GM19468 (cell line): Measurements from ENCODE around the gene SLC9B2.

ENCODE experiments used
- ATAC-seq: cut with Tn5 transposase; IDR thresholded peaks from one replicate; pipeline ENCODE4 v1.9.1; 2021; ENCODE audit warnings: mild to moderate bottlenecking, moderate library complexity, moderate number of reproducible peaks; ENCODE audit not compliant: unreplicated experiment; ENCODE audit errors: extremely low read depth

SLC9B2 gene

DNA sequence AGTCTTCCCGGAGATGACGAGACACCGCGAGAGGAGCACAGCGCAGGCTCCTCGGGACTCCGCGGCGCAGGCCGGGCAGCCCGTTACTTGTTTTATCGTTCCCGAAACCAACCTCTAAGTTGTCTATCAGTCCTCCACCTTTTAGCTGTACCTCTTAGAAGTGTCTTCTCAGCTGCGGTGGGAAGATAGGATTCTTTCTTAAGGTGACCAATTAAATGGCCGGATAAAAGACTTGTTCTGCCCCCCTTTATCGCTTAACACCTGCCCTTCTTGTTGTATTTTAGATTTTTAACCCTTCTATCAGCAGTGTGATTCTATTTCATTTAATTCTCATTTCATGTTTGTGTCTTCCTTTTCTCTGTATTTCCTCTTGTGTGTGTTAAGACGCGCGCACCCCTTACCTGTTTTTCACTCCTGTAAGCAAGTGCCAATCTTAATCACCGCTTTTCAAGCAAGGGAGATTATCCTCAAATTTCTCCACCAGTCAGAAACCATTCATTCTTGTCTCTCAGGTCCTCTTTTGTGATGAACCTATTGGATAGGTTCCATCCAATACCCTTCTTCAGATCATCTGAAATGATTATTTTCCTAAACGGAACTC, at the start of gene SLC9B2:
Gene SLC9B2 (minus strand): TSS at position 15 of the 601 bp plus-strand sequence. CDS start 9,211 bp downstream, outside the sequence.
- ATAC-seq, result peak; percentile 14

GRCh38 chr4:103126126-103126525, 49.6 kb upstream of the SLC9B2 start:
- no peak for ATAC-seq

DNA sequence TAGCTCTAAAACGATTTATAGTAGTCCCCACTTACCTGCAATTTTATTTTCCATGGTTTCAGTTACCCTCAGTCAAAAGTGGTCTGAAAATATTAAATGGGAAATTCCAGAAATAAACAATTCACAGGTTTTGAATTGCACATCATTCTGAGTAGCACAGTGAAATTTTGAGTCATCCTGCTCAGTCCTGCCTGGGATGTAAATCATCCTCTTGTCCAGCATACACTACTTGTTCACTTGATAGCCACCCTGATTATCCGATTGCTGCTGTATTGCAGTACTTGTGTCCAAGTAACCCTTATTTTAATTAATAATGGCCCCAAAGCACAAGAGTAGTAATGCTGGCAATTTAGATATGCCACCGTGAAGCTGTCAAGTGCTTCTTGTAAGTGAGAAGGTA, 46.6 kb upstream of the SLC9B2 start:
- no peak for ATAC-seq

- ATAC-seq, result no peak
Measured at GRCh38 chr4:103118166-103118565, 41.6 kb upstream of the SLC9B2 start.

DNA sequence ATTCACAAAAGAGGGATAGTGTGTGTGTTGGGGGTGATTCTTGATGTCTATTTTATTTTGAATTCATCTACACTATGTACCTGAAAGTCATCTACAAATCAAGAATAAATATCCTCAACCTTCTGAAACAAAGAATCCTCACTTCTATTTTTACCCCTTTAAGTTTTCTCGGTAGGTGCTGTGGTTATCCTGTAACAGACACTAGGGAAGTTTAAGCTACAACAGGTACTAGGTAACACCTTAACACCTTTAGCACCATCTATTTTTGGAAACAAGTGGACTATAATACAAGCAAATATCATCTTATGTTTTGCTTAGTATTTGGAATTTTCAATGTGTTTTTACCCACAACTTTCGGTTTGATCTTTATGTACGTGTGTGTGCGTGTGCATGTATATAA, 35.0 kb upstream of the SLC9B2 start:
- ATAC-seq, result no peak

DNA sequence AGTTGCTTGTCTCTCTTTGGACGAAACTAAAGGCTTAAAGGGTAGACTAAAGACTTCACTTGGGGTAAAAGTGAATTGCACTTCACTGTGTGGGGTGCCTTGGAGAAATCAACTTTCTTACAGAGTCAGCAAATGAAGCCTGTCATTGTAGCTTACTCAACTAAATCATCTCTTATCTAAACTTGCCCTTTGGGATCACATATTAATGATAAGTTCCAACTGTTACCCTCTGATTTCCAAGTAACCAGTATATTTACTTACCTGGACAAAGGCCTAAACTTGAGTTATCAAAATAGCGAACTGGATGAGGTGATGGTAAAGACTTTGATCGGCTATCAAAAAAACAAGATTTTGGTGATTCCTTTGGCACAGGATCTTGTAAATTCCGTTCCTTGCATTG, 32.0 kb upstream of the SLC9B2 start:
- ATAC-seq, result no peak

DNA sequence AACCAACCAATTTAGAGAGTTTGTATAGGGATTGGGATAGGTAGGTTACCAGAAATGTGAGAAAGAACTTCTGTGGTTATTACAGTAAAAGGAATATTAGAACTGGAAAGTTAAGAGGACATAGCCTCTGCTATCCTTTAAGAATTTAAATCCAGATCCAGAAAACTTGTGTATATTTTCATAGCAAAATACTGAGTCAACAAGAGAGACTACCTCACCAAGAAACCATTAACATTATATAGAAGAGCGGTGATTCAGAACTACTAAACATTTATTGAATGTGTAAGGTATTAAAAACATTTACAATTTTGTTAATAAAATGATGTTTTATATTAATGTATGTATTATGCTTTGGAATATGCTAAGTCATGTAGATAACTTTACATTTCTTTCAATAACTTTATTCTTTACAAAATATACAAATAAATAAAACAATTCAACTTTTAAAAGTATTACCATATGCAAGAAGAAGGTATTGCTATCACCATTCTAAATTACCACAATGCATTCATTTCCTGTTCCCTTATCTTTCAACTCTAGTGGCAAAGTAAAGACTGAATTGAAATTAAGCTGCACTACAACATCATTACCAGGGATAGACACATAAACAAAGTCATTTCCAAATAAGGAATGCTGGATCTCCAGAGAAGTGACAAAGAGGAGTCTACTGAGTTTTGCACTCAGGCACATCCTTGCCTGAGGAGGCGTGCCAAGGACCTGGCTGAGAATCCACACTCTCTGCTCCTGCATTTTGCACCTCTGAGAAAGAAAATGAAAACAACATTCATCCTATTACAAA, 29.2 kb upstream of the SLC9B2 start:
- no peak for ATAC-seq

- no peak for ATAC-seq
Measured at GRCh38 chr4:103104886-103105285, 28.3 kb upstream of the SLC9B2 start.

DNA sequence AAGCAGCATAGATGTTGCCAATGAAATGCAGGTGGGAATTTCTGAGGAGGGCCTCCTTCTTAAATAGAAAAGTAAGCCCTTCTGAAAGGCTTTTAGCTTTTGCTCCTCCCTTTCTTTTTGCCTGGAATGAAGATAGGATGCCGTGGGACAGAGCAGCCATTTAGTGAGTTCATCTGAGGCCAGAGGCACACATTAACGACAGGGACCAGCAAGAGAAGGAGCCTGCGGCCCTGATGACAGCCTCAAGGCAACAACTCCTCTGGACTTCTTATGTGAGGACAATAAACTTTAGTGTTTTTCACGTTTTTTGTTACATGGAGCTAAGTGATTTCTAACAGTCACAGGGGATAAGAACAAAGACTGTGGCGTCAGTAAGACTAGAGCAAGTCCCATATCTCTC, 24.1 kb upstream of the SLC9B2 start:
- ATAC-seq, result no peak

- ATAC-seq, result peak; percentile 91
Measured at GRCh38 chr4:103099691-103100392, 23.3 kb upstream of the SLC9B2 start, which contains the start of gene BDH2. Gene BDH2 (minus strand): TSS chr4:103099834. CDS start chr4:103096254, 3,580 bp downstream.

DNA sequence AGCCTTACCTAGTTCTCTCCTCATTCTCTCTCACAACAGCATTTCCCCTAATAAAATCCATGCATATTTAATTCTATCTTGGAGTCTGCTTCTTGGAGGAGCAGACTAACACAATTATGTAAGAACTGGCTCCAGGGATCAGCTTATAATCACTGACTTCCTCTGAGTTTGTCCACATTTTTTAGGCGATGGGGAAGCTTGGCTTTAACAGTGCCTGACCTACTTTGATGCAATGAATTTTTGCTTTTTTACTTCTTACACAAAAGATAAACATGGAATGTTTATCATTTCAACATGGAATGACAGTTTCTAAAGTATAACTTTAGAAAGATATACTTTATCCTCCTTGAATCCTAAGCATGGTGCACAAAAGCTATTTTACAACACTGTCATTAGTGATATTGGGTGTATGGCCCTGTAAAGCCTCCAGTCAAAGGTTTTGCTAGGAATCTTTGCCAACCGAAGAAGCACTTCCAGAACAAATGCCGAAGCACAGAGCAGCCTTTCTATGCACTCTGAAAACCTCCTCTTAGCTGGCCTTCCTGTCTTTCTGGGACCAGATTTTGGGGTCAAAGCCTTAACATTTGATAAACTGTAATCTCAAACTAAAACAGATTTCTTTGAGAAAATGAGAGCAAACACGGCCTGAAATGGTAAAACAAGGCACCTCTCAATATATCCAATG, 22.3 kb upstream of the SLC9B2 start:
- ATAC-seq, result no peak

- no peak for ATAC-seq
Measured at GRCh38 chr4:103098341-103098740, 21.8 kb upstream of the SLC9B2 start.

GRCh38 chr4:103097112-103097511, 20.6 kb upstream of the SLC9B2 start:
- ATAC-seq, result no peak

DNA sequence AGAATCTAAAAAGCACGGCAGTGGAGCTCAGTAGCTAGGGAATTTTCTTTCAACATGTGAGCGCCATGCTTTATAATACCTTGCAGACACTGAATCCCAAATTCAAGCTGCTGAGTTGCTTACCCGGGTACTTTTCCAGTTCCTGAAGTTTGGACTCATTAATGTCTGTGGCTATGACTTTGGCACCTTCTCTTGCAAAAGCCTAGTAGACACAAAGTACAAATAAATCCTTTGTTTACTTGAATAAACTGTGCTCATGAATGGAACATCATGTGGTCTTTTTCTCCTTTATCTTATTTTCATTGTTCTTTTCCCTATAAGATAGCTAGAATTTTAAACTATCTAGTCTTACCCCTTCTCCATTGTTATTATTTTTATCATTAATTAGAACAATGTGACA, 18.5 kb upstream of the SLC9B2 start:
- ATAC-seq, result no peak

DNA sequence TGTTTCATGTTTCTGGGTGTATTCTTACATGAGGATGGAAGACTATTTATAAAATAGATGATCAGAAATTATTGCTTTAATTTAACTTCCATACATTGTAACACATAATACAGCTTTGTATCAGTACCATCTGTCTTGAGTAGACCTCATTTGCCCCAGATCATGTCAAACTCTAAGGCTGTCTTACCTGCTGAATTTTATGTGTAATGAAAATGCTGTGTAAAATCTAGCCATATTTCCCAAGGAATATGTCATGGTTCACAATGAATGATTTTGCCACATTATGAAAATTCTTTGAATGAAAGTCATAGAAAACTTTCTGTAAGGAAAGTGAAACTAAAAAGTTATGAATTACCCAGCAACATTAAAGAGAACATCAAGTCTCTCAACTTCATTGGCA, 15.7 kb upstream of the SLC9B2 start:
- ATAC-seq, result no peak

DNA sequence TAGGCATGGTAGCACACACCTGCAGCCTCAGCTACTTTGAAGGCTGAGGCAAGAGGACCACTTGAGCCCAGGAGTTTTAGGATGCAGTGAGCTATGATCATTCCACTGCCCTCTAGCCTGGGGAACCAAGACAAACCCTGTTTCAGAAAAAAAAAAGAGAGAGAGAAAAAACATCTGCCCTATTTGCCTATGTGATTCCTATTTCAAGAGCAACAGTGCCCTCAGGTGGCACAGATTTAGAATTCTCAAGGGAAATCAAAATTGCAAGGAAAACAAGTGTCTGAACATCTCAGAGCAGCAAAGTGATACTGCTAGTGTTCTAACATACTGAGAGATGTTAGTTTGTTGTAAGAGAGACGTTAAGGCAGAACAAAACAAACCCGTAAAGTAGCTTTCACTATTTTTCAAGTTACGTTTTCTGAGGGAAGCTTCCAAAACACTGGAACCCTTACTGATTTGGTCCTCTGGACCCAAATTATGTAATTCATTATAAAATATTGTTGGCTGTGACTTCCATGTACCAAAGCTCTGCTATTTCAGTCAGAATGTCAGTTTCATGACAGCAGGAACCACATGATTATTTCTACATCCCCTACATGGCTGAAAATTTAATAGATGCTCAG, 15.2 kb upstream of the SLC9B2 start:
- ATAC-seq, result no peak

DNA sequence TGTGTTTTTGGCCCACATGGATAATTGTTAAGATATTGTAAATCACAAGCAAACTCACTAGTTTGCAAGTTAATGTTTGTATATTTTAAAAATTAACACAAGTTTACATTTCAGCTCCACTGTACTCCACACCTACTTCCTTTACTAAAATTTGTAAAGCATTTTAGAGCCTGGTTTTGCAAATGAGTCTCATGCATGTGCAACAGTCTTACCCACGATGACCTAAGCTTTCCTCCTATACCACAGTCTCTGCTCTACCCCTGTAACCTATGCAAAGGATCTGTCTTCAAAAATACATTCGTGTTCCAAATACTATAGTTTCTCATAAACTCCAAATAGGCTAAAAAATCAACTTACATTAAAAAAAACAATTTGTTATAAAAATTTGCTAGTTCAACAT, 12.9 kb upstream of the SLC9B2 start:
- ATAC-seq, result no peak

DNA sequence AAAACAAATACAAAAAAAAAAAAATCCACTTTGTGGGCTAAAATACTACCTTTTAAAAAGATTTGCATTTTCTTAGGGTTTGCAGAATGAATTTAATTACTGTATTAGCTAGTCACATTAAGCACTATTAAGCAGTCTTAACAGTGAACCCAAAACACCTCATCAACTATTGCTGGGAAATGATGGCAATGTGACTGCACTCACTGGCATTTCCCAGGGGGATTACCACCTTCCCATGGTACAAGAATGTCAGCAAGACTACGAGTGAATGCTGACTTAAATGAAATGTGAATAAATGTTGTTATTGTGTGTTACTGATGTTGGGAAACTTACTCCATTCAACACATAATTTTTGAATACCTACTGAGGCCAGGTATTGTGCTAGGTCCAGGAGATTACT, 10.0 kb upstream of the SLC9B2 start:
- ATAC-seq, result no peak

GRCh38 chr4:103085555-103086196, 9.1 kb upstream of the SLC9B2 start:
- ATAC-seq, result no peak

DNA sequence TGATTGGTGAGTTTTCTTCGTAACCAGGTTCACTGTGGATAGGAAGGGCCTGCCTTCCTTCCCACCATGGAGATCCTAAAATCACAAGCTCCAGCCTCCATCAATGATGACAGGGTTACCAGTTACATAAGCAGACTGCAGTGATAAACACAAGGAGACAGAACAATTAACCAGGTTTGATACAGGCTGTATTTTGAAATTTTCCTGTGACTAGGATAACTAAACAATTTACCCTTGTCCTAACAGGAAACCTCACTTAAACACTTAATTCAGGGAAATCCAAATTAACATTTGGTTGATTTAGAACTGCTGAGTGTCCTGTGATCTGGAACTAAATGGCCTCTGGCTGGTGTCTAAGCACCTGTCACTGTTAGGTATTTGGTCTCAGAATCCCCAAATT, 3.1 kb upstream of the SLC9B2 start:
- no peak for ATAC-seq
